NCI-H2196 (cell line): ENCODE results near the gene CYP19A1.

ENCODE experiments used
- DNase-seq: peaks from one replicate; lab custom pipeline; 2025; ENCODE audit not compliant: unreplicated experiment; lab: John Stamatoyannopoulos, UW

The CYP19A1 gene

GRCh38 chr15:51328926-51329325 lies 9.5 kb downstream of the CYP19A1 start:
- no peak for DNase-seq

- no peak for DNase-seq
Observed at GRCh38 chr15:51327081-51327480, 11.3 kb downstream of the CYP19A1 start.

GRCh38 chr15:51325167-51325566 lies 13.2 kb downstream of the CYP19A1 start:
- DNase-seq: no peak

- DNase-seq: no peak
Observed at GRCh38 chr15:51323749-51324148, 14.6 kb downstream of the CYP19A1 start.

GRCh38 chr15:51322621-51323296 lies 15.6 kb downstream of the CYP19A1 start:
- no peak for DNase-seq

DNA sequence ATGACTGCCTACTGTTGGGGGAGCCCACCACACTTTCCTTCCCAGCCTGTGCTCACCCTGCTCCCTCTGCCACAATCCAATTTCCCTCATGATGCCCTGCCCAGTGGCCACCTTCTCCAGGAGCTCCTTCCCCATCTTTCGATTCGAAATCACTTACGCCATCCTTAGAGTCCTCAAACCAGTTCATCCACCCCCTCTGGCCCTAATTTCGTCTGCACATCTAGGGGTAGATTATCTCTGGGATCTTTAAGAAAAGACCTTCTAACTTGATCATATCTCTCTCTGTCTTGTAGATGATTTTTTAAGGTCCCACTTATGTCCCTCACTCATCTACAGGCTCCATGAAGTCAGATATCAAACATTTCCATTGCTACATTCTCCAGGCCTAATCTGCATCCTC lies 17.1 kb downstream of the CYP19A1 start:
- no peak for DNase-seq

- no peak for DNase-seq
Observed at GRCh38 chr15:51320843-51321242, 17.6 kb downstream of the CYP19A1 start.

DNA sequence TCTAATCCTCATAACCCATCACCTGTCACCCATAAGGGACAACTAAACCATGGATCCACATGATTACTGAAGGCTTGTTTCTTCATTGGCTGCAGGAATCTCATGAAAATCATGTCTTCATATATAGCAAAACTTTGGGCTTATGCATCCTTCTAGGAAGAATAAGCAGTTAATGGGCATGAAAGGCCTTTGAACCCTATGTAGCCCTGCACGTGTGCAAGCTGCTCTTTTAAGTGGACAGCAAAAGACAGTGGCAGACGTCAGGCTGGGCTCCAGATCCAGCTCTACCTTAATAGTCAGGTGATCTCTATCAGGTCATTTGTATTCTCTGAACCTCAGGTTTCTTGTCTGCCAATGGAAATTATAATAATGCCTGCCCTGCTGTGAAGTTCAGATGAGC lies 18.9 kb downstream of the CYP19A1 start:
- no peak for DNase-seq

DNA sequence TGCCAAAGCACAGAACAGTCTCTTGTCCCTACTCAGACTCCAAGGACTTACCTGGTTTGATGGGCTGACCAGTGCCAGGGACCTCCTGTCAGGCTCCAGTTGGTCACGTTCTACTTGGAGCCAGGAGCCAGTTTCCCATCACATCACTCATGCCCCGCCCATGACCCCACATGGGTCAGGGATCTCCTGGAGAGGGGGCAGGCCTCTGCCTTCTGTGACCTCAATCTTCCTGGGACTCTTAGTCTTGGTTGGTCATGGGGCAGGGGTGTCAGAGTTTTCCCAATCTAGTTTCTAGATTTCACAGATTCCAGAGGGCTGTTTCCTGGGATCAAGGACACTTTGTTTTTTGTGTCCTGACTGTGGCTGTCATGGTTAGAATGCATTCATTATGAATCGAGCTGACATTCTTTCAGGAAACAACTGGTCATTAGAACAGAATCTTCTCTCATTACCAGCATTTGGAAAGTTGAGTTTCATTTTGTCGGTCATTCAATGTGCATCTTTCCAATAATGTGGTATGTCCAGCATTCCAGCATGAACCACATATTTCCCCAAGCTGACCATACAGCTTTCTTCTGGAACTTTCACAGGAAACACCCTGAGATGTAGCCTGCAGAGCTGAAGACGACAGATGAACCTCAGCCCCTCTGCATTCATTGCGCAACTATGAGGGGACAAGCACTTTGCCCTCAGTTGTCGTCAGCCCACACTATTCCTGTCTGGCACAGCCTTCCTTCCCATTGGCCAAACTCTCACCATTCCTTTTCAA lies 19.8 kb downstream of the CYP19A1 start:
- no peak for DNase-seq

GRCh38 chr15:51316636-51317035 lies 21.8 kb downstream of the CYP19A1 start:
- no peak for DNase-seq

GRCh38 chr15:51315726-51316125 lies 22.7 kb downstream of the CYP19A1 start:
- no peak for DNase-seq

- DNase-seq: no peak
Observed at GRCh38 chr15:51314391-51315337, 23.7 kb downstream of the CYP19A1 start.

DNA sequence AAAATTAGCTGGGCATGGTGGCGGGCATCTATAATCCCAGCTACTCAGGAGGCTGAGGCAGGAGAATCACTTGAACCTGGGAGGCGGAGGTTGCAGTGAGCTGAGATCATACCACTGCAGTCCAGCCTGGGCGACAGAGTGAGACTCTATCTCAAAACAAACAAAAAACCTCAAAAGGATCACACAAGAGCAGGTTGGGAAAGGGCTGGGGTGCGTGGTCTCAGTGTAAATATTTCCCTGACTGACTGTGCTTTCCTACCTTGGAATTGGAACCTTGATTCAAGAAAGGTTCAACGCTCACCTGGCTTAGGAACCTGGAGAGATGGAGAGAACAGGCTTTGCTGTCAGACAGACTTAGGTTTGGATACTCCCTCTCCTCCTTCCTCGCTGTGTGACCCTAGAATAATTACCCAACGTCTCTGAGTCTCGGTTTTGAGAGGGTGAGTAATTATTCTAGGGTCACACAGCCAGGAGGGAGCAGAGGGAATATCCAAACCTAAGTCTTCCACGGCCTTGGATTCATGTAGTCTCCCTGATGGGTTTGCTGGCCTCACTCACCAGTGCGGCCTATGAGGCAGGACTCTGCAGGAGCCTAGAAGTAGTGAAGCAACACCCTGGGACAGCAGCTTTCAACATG lies 24.6 kb downstream of the CYP19A1 start:
- DNase-seq: no peak

- DNase-seq: no peak
Observed at GRCh38 chr15:51313074-51313393, 25.4 kb downstream of the CYP19A1 start.

DNA sequence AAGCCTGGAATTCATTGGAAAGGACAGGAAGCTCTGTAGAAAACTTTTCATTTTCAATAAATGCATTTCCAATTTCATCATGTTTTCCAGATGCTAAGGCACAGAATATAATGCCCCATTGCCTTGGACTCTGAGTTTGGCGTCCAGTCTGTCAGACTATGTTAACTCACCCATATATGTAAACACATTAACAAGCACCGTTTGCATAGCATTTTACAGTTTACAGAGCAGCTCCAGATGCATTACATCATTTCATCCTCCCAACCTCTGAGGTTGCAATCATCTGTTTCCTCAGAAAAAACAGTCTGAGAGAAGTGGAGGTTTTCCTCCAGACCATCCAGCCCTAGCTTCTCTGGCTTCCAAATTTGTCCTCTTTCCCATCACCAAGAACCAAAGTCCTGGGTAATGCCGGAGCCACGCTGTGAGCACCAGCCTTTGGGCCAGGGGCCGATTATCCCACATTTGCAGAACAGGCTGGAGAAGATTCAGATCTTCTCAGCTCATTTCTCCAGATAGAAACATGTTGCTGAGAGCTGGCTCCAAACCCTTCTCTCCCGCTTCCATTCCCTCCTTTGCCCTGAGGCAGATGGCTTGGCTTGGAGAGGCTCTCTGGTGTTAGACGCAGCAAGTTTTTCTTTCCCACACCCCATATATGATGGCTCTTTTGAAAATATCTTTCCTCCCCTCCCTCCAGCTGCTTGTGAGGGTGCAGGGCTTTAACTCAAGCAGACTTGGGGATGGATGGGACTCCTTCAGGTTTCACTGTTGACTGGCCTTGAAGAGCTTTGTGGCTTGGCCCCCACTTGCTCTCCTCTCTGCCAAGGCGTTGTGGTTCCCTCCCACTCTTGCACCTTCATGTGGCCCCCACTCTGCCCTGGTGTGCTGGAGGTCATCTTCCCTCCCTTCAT lies 26.0 kb downstream of the CYP19A1 start:
- no peak for DNase-seq

DNA sequence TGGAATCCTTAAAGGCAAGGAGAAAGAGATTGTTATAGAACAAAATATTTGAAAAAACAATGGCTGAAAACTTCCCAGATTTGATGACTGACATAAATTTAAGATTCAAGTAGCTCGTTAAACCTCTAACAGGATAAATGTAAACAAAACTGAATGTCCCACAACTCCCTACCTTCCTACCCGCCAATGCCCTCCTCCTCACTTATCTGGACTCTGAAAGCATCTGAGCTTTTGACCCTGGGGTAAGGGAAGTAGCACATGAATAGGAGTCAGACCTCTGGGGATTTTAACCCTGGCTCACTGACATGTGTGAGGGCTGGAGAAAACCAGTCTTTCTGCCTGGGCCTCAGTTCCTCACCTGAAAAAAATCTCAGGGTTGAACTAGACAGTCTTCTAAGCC lies 26.9 kb downstream of the CYP19A1 start:
- no peak for DNase-seq

- no peak for DNase-seq
Observed at GRCh38 chr15:51310064-51310463, 28.3 kb downstream of the CYP19A1 start.

DNA sequence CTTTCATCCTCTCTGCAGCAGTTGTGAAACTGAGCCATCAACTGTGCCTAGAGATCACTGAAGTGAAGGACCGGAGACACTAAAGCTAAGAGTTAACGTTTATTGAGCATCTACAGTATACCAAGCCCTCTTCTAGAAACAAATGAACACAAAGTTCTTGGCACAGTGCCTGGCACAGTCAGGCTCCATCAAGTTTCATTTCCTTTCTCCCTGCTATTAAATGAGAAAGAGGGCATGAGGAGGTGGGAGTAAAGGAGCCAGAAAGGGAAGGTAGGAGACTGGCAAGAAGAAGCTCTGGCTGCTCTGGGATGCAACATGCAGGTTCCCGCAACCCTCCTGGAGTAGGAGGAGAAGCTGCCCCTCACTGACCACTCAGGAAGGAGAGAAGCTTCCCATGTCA lies 30.6 kb downstream of the CYP19A1 start:
- DNase-seq: no peak

DNA sequence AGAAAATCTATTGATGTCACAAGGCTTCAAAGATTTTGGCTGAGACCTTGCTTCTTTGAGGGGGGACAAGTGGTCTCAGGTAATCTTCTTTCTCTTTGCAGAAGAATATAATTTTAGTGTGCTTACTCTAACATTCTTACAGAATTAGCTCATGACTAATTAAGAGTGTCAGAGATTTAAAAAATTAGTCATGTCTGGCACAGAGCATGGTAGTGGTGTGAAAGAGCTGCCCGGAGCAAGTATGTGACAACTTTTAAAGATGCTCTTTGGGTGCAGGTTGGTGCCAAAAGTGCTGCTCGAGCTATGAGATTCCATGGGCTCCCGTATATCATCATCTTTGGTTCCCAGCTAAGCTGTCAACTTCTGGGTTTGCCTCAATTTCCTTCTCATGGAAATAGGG lies 31.1 kb downstream of the CYP19A1 start:
- DNase-seq: no peak

DNA sequence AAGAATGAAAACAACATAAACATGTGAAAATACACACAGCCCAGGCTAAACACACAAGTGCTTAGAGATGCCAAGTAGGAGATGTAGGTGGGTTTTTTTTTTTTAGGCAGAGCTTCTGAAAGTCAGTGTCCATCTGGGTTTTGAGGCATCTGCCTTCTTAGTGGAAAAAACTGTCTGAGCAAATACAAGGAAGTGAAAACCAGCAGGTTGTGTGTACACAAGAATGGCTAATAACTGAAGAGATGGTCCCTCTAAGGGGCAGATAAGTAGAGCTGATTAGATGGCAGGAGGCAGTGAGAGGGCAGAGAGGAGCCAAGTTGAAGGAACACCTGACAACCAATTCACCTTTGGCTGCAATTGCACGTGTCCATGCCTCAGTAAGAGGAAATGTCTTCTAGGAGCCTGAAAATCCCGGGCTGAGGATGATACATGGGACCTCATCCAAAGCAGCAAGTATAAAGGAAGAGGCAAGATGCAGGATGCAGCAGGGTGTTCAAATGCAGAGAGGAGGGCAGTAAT lies 34.9 kb downstream of the CYP19A1 start:
- no peak for DNase-seq
